ENCODE results near the gene TCF4. TPM values are rescaled to one million over a fixed set of nuclear protein-coding genes. Genes with fewer than 3 reads are reported as not detected.

The TCF4 gene
- total RNA-seq, 1 donor from 2014 or later: 7.2 TPM

GRCh38 chr18:55387139-55387984 lies 200.6 kb downstream of the TCF4 start:
- no peak overlapping the region for H3K4me3 ChIP-seq (ENCODE audit: low read depth, low read length)
- TF ChIP-seq CTCF (conservative IDR thresholded peaks at IDR 0.05; ENCODE audit: low read depth, low read length): no peak
- no peak for DNase-seq (ENCODE audit: low read depth)

GRCh38 chr18:55386545-55386944 lies 201.4 kb downstream of the TCF4 start:
- no peak for TF ChIP-seq CTCF (conservative IDR thresholded peaks at IDR 0.05; ENCODE audit: low read depth, low read length)
- DNase-seq (ENCODE audit: low read depth): no peak
- H3K4me3 ChIP-seq (ENCODE audit: low read depth, low read length): no peak overlapping the region

- DNase-seq (ENCODE audit: low read depth): no peak
- no peak for TF ChIP-seq CTCF (conservative IDR thresholded peaks at IDR 0.05; ENCODE audit: low read depth, low read length)
Measured at GRCh38 chr18:55385770-55386169, 202.2 kb downstream of the TCF4 start.

GRCh38 chr18:55384551-55385275 lies 203.3 kb downstream of the TCF4 start:
- no peak for DNase-seq (ENCODE audit: low read depth)
- peak; percentile 83 for TF ChIP-seq CTCF (conservative IDR thresholded peaks at IDR 0.05; ENCODE audit: low read depth, low read length)

More at GRCh38 chr18:55385770-55386169, 202.2 kb downstream of the TCF4 start:
- no peak overlapping the region for H3K4me3 ChIP-seq (ENCODE audit: low read depth, low read length)

GRCh38 chr18:55384115-55384514 lies 203.9 kb downstream of the TCF4 start:
- DNase-seq (ENCODE audit: low read depth): no peak
- no peak for TF ChIP-seq CTCF (conservative IDR thresholded peaks at IDR 0.05; ENCODE audit: low read depth, low read length)
- H3K4me3 ChIP-seq (ENCODE audit: low read depth, low read length): no peak overlapping the region

More at GRCh38 chr18:55384551-55385275, 203.3 kb downstream of the TCF4 start:
- no peak overlapping the region for H3K4me3 ChIP-seq (ENCODE audit: low read depth, low read length)

- H3K4me3 ChIP-seq (ENCODE audit: low read depth, low read length): no peak overlapping the region
- no peak for TF ChIP-seq CTCF (conservative IDR thresholded peaks at IDR 0.05; ENCODE audit: low read depth, low read length)
- no peak for DNase-seq (ENCODE audit: low read depth)
Measured at GRCh38 chr18:55382277-55382805, 205.7 kb downstream of the TCF4 start.

Data from epithelial cell of proximal tubule (primary cell).